ENCODE results near the gene KLRC2.

GRCh38 chr12:10388624-10389413, 47.0 kb downstream of the KLRC2 start:
- TF ChIP-seq POLR2A (IDR thresholded peaks at IDR 0.05) (no peak), CTCF (IDR thresholded peaks at IDR 0.05) (no peak), POLR2AphosphoS5 (IDR thresholded peaks at IDR 0.05) (no peak), EP300 (IDR thresholded peaks at IDR 0.05) (no peak)
